ENCODE data around the gene IQCE.
"Not testable (repeated sequence)": the region's sequence is repeated elsewhere in the genome, so short reads cannot be mapped to it uniquely, and the experiment has no call there.

IQCE gene

GRCh38 chr7:2555121-2556052 lies 3.4 kb upstream of the IQCE start, which contains the start of gene BRAT1:
Gene BRAT1 (minus strand): TSS chr7:2555524. CDS start chr7:2554431, 1,093 bp downstream.
- DNase-seq (ENCODE audit: low read depth), result peak; percentile 49

- DNase-seq (ENCODE audit: low read depth), result no peak
Observed at GRCh38 chr7:2559283-2559950, 638 bp downstream of the IQCE start.

- DNase-seq (ENCODE audit: low read depth), result not testable (repeated sequence)
Observed at GRCh38 chr7:2563955-2564354, 5.2 kb downstream of the IQCE start.

GRCh38 chr7:2564970-2565540 lies 6.3 kb downstream of the IQCE start:
- no peak for DNase-seq (ENCODE audit: low read depth)

- DNase-seq (ENCODE audit: low read depth), result no peak
Observed at GRCh38 chr7:2566348-2566889, 7.6 kb downstream of the IQCE start.

- DNase-seq (ENCODE audit: low read depth), result no peak
Observed at GRCh38 chr7:2566890-2567678, 8.3 kb downstream of the IQCE start.

- DNase-seq (ENCODE audit: low read depth), result no peak
Observed at GRCh38 chr7:2567679-2568278, 9.0 kb downstream of the IQCE start.

- DNase-seq (ENCODE audit: low read depth), result no peak
Observed at GRCh38 chr7:2568521-2569223, 9.9 kb downstream of the IQCE start.

- no peak for DNase-seq (ENCODE audit: low read depth)
Observed at GRCh38 chr7:2569421-2569820, 10.6 kb downstream of the IQCE start.

GRCh38 chr7:2570021-2570420 lies 11.2 kb downstream of the IQCE start:
- no peak for DNase-seq (ENCODE audit: low read depth)

GRCh38 chr7:2571409-2571808 lies 12.6 kb downstream of the IQCE start:
- no peak for DNase-seq (ENCODE audit: low read depth)

GRCh38 chr7:2572101-2572842 lies 13.5 kb downstream of the IQCE start:
- DNase-seq (ENCODE audit: low read depth), result no peak

- DNase-seq (ENCODE audit: low read depth), result no peak
Observed at GRCh38 chr7:2573761-2574160, 15.0 kb downstream of the IQCE start.

GRCh38 chr7:2575046-2575732 lies 16.4 kb downstream of the IQCE start:
- DNase-seq (ENCODE audit: low read depth), result no peak

GRCh38 chr7:2575733-2576340 lies 17.1 kb downstream of the IQCE start:
- DNase-seq (ENCODE audit: low read depth), result no peak

- no peak for DNase-seq (ENCODE audit: low read depth)
Observed at GRCh38 chr7:2576742-2577491, 18.1 kb downstream of the IQCE start.

- no peak for DNase-seq (ENCODE audit: low read depth)
Observed at GRCh38 chr7:2577914-2578680, 19.3 kb downstream of the IQCE start.
